ENCODE measurements around the gene DNAJB8.

The DNAJB8 gene

DNA sequence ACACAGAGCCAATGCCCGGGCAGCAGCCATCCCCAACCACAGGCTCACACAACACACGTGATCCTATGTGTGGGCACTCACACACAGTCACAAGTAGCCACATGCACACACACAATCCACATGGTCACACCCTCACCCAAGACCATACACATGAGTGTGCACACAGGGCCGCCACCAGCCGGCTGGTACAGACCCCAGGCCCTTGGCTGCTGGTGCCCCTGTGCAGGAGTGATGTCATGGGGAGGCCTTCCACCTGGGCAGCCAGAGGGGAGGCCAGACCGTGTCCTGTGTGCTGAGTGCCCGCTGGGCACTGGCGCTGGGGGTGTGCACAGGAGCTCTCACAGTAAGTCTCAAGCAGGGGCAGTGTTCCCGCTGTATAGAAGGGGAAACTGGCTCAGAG is 36.9 kb downstream of the DNAJB8 start:
- WGBS: 89% methylated on average over 8 of the region's 8 CpGs
- Histone ChIP-seq H3K27ac (ENCODE audit: low read depth, low read length) (no peak overlapping the region), H3K36me3 (ENCODE audit: insufficient read depth, low read length) (no peaks in the 10 kb centered on the region), H3K27me3 (ENCODE audit: insufficient read depth, low read length) (peaks cover 96% of the 10 kb centered on the region), H3K9me3 (ENCODE audit: insufficient read depth, low read depth, low read length) (no peaks in the 10 kb centered on the region), H3K9ac (ENCODE audit: low read depth, low read length) (no peak overlapping the region), H3K4me3 (ENCODE audit: low read length) (no peak overlapping the region), H3K4me1 (ENCODE audit: insufficient read depth, low read length) (peaks cover 29% of the 10 kb centered on the region)

DNA sequence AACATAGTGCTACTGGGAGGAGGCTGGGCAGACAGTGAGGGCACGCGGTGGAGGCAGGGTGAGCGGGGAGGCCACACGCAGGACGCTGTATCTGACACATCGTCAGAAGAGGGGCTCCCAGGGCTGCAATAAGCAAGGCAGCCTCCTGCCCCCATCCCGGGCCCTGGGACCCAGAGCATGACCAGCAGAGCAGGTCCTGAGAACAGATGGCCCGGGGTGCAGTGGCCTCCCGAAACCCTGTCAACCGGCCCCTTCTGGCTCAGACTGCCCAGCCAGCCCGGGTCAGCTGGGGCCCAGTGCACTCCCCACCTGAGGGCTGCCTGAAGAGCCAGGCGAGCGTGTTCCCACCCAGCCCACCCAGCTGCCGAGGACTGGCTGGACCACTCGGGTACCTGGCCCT is 37.4 kb downstream of the DNAJB8 start:
- H3K4me1 ChIP-seq (ENCODE audit: insufficient read depth, low read length): peaks cover 29% of the 10 kb centered on the region
- no peak overlapping the region for H3K9ac ChIP-seq (ENCODE audit: low read depth, low read length)
- peaks cover 94% of the 10 kb centered on the region for H3K27me3 ChIP-seq (ENCODE audit: insufficient read depth, low read length)
- no peak overlapping the region for H3K27ac ChIP-seq (ENCODE audit: low read depth, low read length)
- no peaks in the 10 kb centered on the region for H3K9me3 ChIP-seq (ENCODE audit: insufficient read depth, low read depth, low read length)
- no peaks in the 10 kb centered on the region for H3K36me3 ChIP-seq (ENCODE audit: insufficient read depth, low read length)
- H3K4me3 ChIP-seq (ENCODE audit: low read length): no peak overlapping the region
- WGBS: 87% methylated on average over 15 of the region's 15 CpGs

DNA sequence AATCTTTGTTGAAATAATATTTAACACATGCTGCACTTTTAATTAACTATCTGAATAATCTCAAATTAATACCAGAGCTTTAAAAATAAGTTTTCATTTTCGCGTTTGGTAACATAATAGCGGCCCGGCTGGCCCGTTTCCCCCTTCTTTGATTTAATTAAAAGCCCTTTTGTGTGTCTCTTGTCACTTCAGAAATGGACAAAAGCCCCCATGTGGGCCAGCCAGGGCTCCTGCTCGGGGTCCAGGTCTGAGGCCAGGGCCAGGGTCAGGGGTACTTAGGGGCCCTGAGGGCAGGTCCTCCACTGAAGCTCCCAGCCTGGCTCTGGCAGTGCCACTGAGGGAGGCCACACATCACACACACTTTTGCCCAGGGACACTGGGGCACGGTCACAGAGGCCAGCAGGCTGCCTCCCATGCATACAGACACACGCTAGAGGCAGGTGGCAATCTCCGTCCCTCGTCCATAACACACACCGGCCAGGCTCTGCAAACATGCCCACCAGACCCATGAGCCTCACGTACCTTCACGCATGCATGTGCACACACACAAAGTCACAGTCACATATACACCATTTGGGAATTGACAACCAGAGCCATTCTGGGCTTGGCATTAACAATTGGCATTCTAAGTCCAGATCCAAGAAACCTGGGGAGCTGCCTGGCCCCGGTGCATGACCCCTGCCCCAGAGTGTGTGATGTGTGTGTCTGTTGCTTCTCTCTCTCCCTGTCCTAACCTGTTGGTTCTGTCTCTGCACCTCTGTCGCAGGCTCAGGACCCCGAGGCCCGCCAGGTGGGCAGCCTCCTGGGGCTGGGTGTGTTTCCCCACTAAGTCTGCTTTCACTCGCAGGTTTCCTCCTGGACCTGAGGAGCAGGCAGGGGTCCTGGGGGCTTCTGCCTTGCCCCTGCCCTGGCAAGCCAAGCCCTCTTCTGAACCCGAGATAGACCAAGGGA is 38.5 kb downstream of the DNAJB8 start:
- H3K27ac ChIP-seq (ENCODE audit: low read depth, low read length): no peak overlapping the region
- H3K36me3 ChIP-seq (ENCODE audit: insufficient read depth, low read length): no peaks in the 10 kb centered on the region
- H3K4me1 ChIP-seq (ENCODE audit: insufficient read depth, low read length): peaks cover 18% of the 10 kb centered on the region
- no peaks in the 10 kb centered on the region for H3K9me3 ChIP-seq (ENCODE audit: insufficient read depth, low read depth, low read length)
- 77% methylated on average over 19 of the region's 19 CpGs for WGBS
- peaks cover 83% of the 10 kb centered on the region for H3K27me3 ChIP-seq (ENCODE audit: insufficient read depth, low read length)
- no peak overlapping the region for H3K4me3 ChIP-seq (ENCODE audit: low read length)
- H3K9ac ChIP-seq (ENCODE audit: low read depth, low read length): no peak overlapping the region

DNA sequence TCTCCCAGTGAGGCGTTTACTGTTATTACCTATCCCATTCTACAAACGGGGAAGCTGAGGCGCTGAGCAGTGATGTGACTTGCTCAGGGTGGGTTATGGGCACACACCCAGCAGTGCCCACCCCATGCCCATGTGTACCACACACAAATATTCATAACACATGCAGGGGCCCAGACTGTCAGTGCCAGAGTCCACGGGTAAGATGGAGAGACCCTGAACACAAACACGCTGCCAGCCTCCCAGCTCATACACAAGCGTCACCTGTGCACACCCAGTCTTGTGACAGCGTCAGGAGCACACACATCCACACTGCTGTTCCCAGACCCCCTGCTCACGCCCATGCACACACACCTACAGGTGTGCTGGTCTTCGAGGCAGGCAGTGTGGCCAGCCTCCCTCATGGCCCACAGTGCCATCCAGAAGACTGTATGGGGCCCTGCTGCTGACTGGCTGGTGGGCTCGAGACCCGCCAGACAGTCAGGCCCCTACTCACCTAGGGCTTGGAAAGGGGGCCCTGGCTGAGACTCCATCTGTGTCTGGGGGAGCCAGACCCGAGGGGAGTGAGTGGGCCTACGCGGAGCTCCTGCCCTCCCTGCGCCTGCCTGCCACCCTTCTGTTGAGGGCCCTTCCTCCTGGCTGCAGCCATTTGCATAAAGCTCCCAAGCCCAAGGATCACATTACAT is 39.4 kb downstream of the DNAJB8 start:
- peaks cover 18% of the 10 kb centered on the region for H3K4me1 ChIP-seq (ENCODE audit: insufficient read depth, low read length)
- H3K36me3 ChIP-seq (ENCODE audit: insufficient read depth, low read length): no peaks in the 10 kb centered on the region
- no peak overlapping the region for H3K4me3 ChIP-seq (ENCODE audit: low read length)
- H3K27ac ChIP-seq (ENCODE audit: low read depth, low read length): no peak overlapping the region
- peaks cover 76% of the 10 kb centered on the region for H3K27me3 ChIP-seq (ENCODE audit: insufficient read depth, low read length)
- no peaks in the 10 kb centered on the region for H3K9me3 ChIP-seq (ENCODE audit: insufficient read depth, low read depth, low read length)
- no peak overlapping the region for H3K9ac ChIP-seq (ENCODE audit: low read depth, low read length)
- WGBS: 69% methylated on average over 15 of the region's 15 CpGs

DNA sequence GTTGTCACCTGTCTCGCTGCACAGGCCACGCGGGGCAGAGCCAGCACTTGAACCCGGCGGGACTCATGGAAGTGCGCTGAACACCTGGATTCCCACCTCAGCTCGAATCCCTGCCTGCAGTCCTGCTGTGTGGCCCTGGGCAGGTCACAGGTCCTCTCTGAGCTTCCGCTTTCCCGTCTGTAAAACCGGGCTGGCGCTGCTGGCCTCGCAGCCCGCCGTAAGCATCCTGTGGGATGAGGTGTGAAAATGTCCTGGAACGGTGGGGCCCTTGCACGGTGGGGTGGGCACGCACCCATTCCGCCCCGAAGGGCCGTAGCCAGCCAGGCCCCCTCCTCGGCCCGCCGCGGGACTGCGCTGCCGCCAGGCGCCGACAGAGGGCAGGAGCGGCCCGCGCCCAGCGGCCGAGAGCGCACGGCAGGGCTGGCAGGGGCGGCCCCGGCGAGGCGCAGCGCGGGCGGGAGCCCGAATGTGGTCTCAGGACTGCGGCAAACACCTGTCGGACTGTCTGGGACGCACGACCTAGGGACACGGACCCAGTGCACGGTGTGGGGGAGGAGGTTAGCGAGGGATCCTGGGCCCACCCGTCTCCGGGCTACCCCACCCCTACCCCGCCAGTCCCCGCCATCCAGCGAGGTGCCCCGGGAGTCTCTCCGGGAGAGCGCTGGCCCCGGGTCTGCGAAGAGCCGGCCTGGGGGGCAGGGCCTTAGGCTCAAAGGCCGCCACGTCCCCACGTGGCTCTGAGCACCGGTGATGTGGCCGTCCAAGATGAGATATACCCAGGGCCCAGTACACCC is 40.4 kb downstream of the DNAJB8 start:
- no peak overlapping the region for H3K27ac ChIP-seq (ENCODE audit: low read depth, low read length)
- H3K4me1 ChIP-seq (ENCODE audit: insufficient read depth, low read length): peaks cover 10% of the 10 kb centered on the region; the same call in 1 of the 2 replicates
- H3K27me3 ChIP-seq (ENCODE audit: insufficient read depth, low read length): peaks cover 67% of the 10 kb centered on the region
- H3K9ac ChIP-seq (ENCODE audit: low read depth, low read length): no peak overlapping the region
- no peaks in the 10 kb centered on the region for H3K36me3 ChIP-seq (ENCODE audit: insufficient read depth, low read length)
- WGBS: 7% methylated on average over 66 of the region's 66 CpGs
- H3K4me3 ChIP-seq (ENCODE audit: low read length): peak overlapping the region; percentile 38
- H3K9me3 ChIP-seq (ENCODE audit: insufficient read depth, low read depth, low read length): no peaks in the 10 kb centered on the region

DNA sequence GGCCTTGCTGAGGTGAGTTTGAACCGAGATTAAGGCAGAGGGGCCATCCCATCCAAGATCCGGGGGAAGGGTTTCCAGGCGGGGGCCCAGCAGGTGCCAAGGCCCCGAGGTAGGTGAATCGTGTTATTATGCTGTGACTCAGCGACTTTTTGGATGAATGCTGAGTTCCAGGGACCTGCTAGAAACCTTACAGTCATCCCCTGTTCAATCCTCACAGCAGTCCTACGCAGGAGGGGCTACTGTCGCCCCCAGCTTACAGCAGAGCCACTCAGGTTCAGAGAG is 40.9 kb downstream of the DNAJB8 start:
- Histone ChIP-seq H3K27me3 (ENCODE audit: insufficient read depth, low read length) (peaks cover 61% of the 10 kb centered on the region), H3K36me3 (ENCODE audit: insufficient read depth, low read length) (no peaks in the 10 kb centered on the region), H3K27ac (ENCODE audit: low read depth, low read length) (no peak overlapping the region), H3K9me3 (ENCODE audit: insufficient read depth, low read depth, low read length) (no peaks in the 10 kb centered on the region), H3K4me1 (ENCODE audit: insufficient read depth, low read length) (peaks cover 10% of the 10 kb centered on the region; the same call in 1 of the 2 replicates), H3K4me3 (ENCODE audit: low read length) (no peak overlapping the region), H3K9ac (ENCODE audit: low read depth, low read length) (no peak overlapping the region)
- 83% methylated on average over 8 of the region's 8 CpGs for WGBS

DNA sequence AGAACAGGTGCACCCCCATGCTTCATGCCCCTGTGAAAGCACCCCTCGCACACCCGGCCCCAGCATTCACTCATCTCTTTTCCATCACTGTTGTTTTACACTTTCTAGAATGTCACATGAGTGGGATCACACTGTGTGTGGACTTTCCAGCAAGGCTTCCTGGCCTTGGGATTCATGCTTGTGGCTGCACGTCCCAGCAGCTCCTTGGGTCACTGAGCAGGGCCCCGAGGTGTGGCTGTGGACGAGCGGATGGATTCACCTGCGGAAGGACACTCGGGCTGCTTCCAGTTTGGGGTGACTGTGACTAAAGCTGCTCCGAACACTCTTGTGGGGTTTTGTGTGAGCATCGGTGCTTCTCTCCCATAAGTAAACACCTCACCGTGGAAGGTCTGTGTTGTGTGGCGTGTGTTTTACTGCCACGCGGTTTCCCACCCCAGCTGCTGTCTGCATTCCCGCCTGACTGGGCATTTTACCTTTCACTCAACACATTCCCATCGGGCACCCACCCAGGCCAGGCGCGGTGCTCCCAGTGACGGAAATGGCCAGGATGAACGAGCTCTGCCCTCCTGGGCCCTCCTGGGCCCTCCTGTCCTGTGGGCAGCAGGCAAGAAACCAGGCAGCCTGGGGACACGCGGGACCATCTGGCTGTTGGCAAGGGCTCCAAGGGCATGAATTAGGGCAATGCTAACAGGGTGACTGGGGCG is 41.4 kb downstream of the DNAJB8 start:
- Histone ChIP-seq H3K27ac (ENCODE audit: low read depth, low read length) (no peak overlapping the region), H3K4me3 (ENCODE audit: low read length) (no peak overlapping the region)
- WGBS: 92% methylated on average over 23 of the region's 23 CpGs

DNA sequence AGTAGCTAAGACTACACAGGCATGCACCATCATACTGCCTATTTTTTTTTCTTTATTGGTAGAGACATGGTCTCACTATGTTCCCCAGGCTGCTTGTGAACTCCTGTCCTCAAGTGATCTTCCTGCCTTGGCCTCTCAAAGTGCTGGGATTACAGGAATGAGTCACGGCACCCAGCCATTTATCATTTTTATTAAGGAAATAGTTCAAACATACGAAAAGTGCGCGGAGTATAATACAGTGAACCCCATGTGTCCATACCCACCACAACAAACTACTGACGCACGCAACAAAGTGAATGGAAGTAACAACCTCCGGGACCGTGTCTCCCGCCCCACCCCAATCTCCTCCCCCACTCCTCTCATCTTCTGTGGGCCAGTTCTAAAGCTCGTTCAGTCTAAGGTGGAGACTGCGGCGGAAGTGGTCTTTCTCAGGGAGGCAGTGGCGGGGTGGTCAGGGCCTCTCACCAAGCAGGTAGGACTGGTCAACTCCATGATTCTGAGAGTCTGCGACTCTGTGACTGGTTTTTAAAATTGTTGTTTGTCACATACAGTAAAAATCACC is 42.1 kb downstream of the DNAJB8 start:
- peaks cover 49% of the 10 kb centered on the region for H3K27me3 ChIP-seq (ENCODE audit: insufficient read depth, low read length)
- no peak overlapping the region for H3K4me3 ChIP-seq (ENCODE audit: low read length)
- no peaks in the 10 kb centered on the region for H3K36me3 ChIP-seq (ENCODE audit: insufficient read depth, low read length)
- H3K9ac ChIP-seq (ENCODE audit: low read depth, low read length): no peak overlapping the region
- H3K9me3 ChIP-seq (ENCODE audit: insufficient read depth, low read depth, low read length): no peaks in the 10 kb centered on the region
- H3K27ac ChIP-seq (ENCODE audit: low read depth, low read length): no peak overlapping the region
- peaks cover 10% of the 10 kb centered on the region; the same call in 1 of the 2 replicates for H3K4me1 ChIP-seq (ENCODE audit: insufficient read depth, low read length)
- WGBS: 93% methylated on average over 13 of the region's 14 CpGs

More for the DNA sequence above, 41.4 kb downstream of the DNAJB8 start:
- Histone ChIP-seq H3K27me3 (ENCODE audit: insufficient read depth, low read length) (peaks cover 56% of the 10 kb centered on the region), H3K9ac (ENCODE audit: low read depth, low read length) (no peak overlapping the region), H3K9me3 (ENCODE audit: insufficient read depth, low read depth, low read length) (no peaks in the 10 kb centered on the region), H3K4me1 (ENCODE audit: insufficient read depth, low read length) (peaks cover 10% of the 10 kb centered on the region; the same call in 1 of the 2 replicates), H3K36me3 (ENCODE audit: insufficient read depth, low read length) (no peaks in the 10 kb centered on the region)

DNA sequence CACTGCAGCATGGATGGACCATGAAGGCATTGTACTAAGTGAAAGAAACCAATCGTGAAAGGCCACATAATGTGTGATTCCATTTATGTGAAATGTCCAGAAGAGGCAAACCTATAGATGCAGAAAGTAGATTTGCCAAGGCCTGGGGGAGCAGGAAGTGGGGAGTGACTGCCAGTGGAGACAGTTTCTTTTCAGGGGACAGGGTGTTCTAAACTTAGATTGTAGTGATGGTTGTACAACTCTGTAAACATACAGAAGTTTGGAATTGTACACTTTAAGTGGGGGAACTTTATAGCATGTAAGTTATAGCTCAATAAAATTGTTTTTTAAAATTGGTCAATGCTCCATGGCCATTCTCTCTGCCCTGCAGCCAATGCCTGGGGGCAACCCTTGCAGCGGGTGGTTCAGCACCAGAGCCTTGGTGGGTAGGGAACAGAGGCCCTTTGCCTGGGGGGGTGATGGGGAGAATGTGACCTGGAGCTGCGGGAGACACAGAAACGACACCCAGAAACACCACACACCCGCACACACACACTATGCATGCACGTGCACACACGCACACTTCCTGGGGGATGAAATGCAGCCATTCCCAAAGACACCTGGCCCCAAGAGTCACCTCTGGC is 43.1 kb downstream of the DNAJB8 start:
- no peaks in the 10 kb centered on the region for H3K9me3 ChIP-seq (ENCODE audit: insufficient read depth, low read depth, low read length)
- WGBS: 92% methylated on average over 7 of the region's 7 CpGs
- peaks cover 40% of the 10 kb centered on the region for H3K27me3 ChIP-seq (ENCODE audit: insufficient read depth, low read length)
- H3K27ac ChIP-seq (ENCODE audit: low read depth, low read length): no peak overlapping the region
- no peaks in the 10 kb centered on the region for H3K36me3 ChIP-seq (ENCODE audit: insufficient read depth, low read length)
- H3K9ac ChIP-seq (ENCODE audit: low read depth, low read length): no peak overlapping the region
- H3K4me3 ChIP-seq (ENCODE audit: low read length): no peak overlapping the region
- peaks cover 10% of the 10 kb centered on the region; the same call in 1 of the 2 replicates for H3K4me1 ChIP-seq (ENCODE audit: insufficient read depth, low read length)

Data from HUES64 (cell line).